GM21619 (cell line): Measurements from ENCODE around the gene CLDN24.

Experiments
- ATAC-seq: cut with Tn5 transposase; IDR thresholded peaks from one replicate; pipeline ENCODE4 v1.9.1; 2021; ENCODE audit not compliant: unreplicated experiment

Gene CLDN24

GRCh38 chr4:183285886-183286285, 36.3 kb downstream of the CLDN24 start:
- ATAC-seq: no peak

GRCh38 chr4:183284965-183285364, 37.3 kb downstream of the CLDN24 start:
- no peak for ATAC-seq

GRCh38 chr4:183284258-183284785, 37.9 kb downstream of the CLDN24 start:
- no peak for ATAC-seq

GRCh38 chr4:183276106-183276505, 46.1 kb downstream of the CLDN24 start:
- no peak for ATAC-seq

GRCh38 chr4:183272384-183272783, 49.8 kb downstream of the CLDN24 start:
- no peak for ATAC-seq
